NCI-H226 (cell line): ENCODE measurements around the gene DCANP1.
A peak's percentile ranks its signal among the peaks of the same experiment; 100 is the strongest.

Source experiments
- DNase-seq: peaks from one replicate; pipeline ENCODE4 v3.0.0-alpha.2; 2015

DCANP1 gene

GRCh38 chr5:135440916-135441315 lies 6.2 kb downstream of the DCANP1 start:
- no peak for DNase-seq

DNA sequence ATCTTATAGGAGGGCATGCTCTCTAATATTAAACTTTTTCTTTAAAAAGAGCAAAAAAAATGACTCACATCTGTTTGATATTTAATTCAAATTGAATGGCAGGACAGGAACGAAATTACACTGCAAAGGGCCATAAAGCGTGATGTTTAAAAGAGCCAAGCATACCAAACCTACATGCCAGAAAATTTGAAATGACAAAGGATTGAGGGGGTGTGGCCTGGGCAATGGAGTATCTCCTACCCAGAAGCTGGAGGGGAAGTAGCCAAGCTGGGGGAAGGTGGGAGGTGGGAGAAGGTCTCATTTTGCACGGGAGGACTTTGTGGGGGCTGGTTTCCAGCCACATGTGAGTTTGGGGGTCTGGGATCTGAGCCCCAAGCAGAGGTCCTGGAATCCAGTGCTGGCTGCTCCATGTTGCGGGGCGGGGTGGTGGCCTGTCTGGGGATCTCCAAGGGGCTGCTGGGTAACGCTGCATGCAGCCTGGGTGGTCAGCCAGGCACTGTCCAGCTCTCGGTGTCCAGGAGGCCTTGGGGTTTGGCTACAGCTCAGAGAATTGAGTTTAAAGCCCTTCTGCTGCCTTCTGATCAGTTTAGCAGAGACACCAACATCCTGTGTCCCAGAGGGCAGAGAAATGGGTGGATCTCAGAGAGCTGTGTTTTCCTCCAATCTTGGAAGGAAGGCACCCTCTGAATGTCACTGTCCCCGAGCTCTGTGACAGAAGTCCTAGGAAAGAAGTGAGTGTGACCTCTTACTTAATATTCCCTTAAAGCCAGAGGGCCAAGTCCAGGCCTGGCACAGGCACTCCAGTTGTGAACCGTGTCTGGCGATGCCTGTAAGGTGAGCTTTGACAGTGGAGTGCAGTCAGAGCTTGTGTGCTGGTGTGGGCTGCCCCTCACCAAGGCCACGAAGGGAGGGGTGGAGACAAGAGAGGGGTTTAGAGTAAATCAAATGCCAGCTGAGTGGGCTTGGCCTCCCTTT lies 7.6 kb downstream of the DCANP1 start:
- DNase-seq = no peak

- DNase-seq = no peak
Observed at GRCh38 chr5:135438636-135439221, 8.4 kb downstream of the DCANP1 start.

GRCh38 chr5:135437796-135438560 lies 9.2 kb downstream of the DCANP1 start:
- DNase-seq = peak; percentile 92

- no peak for DNase-seq
Observed at GRCh38 chr5:135437422-135437795, 9.7 kb downstream of the DCANP1 start.

- DNase-seq = no peak
Observed at GRCh38 chr5:135436951-135437418, 10.2 kb downstream of the DCANP1 start.

DNA sequence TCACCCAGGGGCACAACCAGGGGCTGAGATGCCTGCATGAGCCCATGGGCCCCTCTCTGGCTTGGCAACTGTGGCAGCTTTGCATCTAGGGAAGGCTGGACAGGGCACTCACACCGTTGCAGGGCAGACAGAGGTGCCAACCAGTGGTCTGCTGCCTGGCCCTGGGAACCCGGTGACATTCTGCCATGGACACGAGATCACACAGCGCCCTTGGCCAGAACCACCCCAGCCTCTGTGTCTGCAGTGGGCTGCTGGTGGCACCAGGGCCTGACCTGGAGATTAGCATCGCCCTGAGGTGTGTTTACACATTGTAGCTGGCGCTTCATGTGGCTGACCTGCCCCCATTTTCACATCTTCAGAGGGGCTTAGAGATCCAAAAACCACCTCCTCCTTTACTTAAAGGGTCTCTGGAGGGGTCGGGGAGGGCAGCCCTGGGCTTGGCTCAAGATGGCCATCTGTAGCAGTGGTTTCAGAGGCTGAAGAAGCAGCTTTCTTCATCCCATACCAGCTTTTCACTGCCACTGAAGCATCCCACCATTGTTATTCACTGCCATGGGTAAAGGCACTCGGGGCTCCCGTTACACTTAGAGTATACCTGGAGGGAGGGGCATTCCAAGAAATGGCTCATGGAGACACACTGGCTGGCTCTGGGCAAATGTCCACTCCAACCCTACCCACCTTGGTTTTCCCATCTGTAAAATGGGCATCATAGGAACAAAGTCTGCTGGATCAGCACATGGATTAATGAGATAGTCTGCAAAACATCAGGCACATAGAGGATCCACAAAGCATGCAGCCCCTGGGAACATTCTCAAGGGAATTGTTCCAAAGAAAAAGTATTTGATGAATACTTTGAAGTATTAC lies 11.4 kb downstream of the DCANP1 start:
- DNase-seq = no peak

DNA sequence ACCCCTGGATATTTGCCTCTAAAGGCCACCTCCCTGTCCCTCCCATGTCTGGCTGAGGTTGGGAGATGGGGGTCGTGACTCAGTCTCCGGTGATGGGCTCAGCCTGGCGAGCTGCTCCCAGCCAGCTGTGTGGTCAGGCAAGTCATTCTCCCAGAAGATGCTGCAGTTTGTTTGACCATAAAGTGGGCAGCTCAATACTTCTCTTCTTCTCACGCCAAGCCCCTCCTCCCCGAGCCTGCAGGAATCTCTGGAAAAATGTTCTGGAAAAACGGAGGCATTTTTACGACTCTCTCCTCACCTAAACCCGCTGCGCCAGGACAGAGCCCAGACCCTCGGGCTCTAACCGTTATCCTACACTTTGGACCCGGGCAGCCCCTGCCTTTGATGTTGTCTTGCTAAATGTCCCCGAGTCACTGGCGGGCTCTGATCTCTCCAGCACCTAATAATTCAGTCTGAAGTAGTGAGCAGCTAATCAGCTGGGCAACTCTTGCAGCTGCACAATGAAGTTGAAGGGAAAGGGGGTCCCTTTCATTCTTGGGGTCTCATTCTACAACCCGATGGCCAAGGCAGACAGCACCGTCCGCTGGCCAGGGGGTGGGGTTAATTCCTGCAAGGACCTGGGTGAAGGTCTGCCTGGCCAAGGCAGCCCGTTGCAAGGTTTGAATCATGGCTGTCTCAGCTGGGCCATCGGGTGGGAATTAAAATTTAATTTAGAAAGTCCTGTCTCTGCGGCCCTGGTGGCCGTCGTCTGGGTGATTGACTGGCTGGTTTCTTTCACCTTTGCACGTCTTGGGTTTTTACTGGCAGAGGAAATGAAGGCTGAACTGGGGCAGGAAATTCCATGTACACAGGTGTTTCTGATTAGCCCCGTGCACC lies 12.3 kb downstream of the DCANP1 start:
- DNase-seq = no peak

GRCh38 chr5:135433681-135434426 lies 13.3 kb downstream of the DCANP1 start:
- DNase-seq = no peak

- DNase-seq = no peak
Observed at GRCh38 chr5:135432113-135432512, 15.0 kb downstream of the DCANP1 start.

- no peak for DNase-seq
Observed at GRCh38 chr5:135430135-135430437, 17.1 kb downstream of the DCANP1 start.

- no peak for DNase-seq
Observed at GRCh38 chr5:135429301-135430134, 17.6 kb downstream of the DCANP1 start.

GRCh38 chr5:135428586-135428985 lies 18.6 kb downstream of the DCANP1 start:
- no peak for DNase-seq

GRCh38 chr5:135426102-135427082 lies 20.8 kb downstream of the DCANP1 start:
- DNase-seq = peak; percentile 53

GRCh38 chr5:135425641-135426040 lies 21.5 kb downstream of the DCANP1 start:
- no peak for DNase-seq

- DNase-seq = no peak
Observed at GRCh38 chr5:135423846-135424168, 23.3 kb downstream of the DCANP1 start.

GRCh38 chr5:135423146-135423845 lies 23.9 kb downstream of the DCANP1 start:
- peak; percentile 78 for DNase-seq

DNA sequence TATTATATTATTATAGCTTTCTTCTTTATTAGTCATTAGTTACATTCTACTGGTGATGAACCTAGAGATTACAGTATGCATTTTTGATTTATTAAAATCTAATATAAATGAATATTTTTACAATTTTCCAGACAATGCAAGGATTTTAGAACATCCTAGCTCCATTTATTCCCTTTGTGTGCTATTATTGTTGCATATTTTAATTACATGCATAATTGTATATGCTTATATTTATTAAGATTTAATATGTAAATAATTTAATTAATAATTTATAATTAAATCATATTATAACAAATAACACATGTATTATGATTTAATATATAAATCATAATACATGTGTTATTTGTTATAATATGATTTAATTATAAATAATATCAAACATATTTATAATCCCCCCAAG lies 24.7 kb downstream of the DCANP1 start:
- no peak for DNase-seq
